ENCODE measurements around the gene ISM2. TPM values are rescaled to one million over a fixed set of nuclear protein-coding genes. Genes with fewer than 3 reads are reported as not detected.

The ISM2 gene
- total and polyA plus RNA-seq, 8 donors: 0.23 to 0.37 TPM; not detected in 6

GRCh38 chr14:77457115-77457521 lies 41.5 kb downstream of the ISM2 start:
- H3K27me3 ChIP-seq: no peaks in the 10 kb centered on the region
- 0 to 1% (median 0%) methylated on average over 15 to 18 of the region's 18 CpGs for WGBS, 5 donors
- H3K4me3 ChIP-seq: peak overlapping the region; percentile 87 to 98 (median 98)
- H3K4me1 ChIP-seq: peaks cover 13 to 49% (median 35%) of the 10 kb centered on the region in 4 donors
- no peak for DNase-seq
- H3K27ac ChIP-seq: peak overlapping the region; percentile 79 to 96 (median 93)
- TF ChIP-seq, protein P1, sequence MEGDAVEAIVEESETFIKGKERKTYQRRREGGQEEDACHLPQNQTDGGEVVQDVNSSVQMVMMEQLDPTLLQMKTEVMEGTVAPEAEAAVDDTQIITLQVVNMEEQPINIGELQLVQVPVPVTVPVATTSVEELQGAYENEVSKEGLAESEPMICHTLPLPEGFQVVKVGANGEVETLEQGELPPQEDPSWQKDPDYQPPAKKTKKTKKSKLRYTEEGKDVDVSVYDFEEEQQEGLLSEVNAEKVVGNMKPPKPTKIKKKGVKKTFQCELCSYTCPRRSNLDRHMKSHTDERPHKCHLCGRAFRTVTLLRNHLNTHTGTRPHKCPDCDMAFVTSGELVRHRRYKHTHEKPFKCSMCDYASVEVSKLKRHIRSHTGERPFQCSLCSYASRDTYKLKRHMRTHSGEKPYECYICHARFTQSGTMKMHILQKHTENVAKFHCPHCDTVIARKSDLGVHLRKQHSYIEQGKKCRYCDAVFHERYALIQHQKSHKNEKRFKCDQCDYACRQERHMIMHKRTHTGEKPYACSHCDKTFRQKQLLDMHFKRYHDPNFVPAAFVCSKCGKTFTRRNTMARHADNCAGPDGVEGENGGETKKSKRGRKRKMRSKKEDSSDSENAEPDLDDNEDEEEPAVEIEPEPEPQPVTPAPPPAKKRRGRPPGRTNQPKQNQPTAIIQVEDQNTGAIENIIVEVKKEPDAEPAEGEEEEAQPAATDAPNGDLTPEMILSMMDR (IDR thresholded peaks at IDR 0.05): no peak
- TF ChIP-seq POLR2AphosphoS5 (IDR thresholded peaks at IDR 0.05) (no peak), POLR2A (IDR thresholded peaks at IDR 0.05) (no peak), EP300 (IDR thresholded peaks at IDR 0.05) (no peak)
- H3K9me3 ChIP-seq: no peaks in the 10 kb centered on the region
- peaks cover 34 to 46% (median 43%) of the 10 kb centered on the region in 4 donors for H3K36me3 ChIP-seq
- intact Hi-C loops (cut with DNase I; ENCODE audit: low total_unique reads): loop anchor here (10.0 kb wide), 2 partner anchors 88 to 132 kb away; partner anchors contain the start of genes GSTZ1 and POMT2

DNA sequence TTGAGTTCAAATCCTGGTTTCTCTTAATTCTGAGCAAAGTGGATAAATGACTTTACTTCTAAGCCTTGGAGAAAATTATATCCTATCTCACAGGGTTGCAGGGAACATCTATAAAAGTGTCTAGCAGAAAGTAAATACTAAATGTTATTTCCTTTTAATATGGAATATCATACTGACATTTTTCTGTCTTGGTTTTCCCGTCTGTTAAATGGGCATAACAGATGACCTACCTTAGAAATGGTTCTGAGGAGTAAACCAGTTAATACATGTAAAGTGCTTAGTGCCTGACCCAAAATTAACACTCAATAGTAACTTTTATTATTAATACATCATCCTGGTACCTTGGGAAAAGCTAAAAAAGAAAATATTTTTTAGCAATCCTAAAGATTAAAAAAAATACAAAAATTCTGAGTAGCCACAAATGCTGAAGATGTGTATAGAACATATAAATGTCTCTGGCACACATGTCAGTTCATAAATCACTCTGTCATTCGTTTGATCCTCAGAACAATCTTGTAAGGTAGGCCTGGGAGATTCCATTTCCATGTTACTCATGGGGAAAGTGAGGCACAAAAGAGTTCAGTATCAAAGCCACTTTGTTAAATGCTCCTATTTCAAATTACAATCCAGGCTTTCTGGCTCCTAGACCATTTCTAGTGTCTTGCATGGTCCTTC lies 42.5 kb downstream of the ISM2 start:
- 71 to 78% (median 72%) methylated on average over 2 of the region's 2 CpGs for WGBS, 5 donors
- Histone ChIP-seq H3K4me3 (peak overlapping the region in 2 of 4 donors; percentile 97 to 98), H3K36me3 (peaks cover 32 to 46% (median 43%) of the 10 kb centered on the region in 4 donors), H3K9me3 (no peaks in the 10 kb centered on the region), H3K27ac (no peak overlapping the region), H3K4me1 (peaks cover 13 to 44% (median 35%) of the 10 kb centered on the region in 4 donors), H3K27me3 (no peaks in the 10 kb centered on the region)
- intact Hi-C loops (cut with DNase I; ENCODE audit: low total_unique reads): loop anchor here (10.0 kb wide), 2 partner anchors 89 to 131 kb away; partner anchors contain the start of genes GSTZ1 and POMT2
- DNase-seq: no peak
- TF ChIP-seq, protein P1 (IDR thresholded peaks at IDR 0.05): no peak
- TF ChIP-seq POLR2AphosphoS5 (IDR thresholded peaks at IDR 0.05): no peak
- no peak for TF ChIP-seq POLR2A (IDR thresholded peaks at IDR 0.05)
- TF ChIP-seq EP300 (IDR thresholded peaks at IDR 0.05): no peak

- Histone ChIP-seq H3K4me1 (no peaks in the 10 kb centered on the region), H3K36me3 (peaks cover 39 to 99% (median 96%) of the 10 kb centered on the region in 4 donors), H3K4me3 (no peak overlapping the region), H3K27me3 (no peaks in the 10 kb centered on the region), H3K9me3 (no peaks in the 10 kb centered on the region), H3K27ac (no peak overlapping the region)
- WGBS, 5 donors: 94 to 99% (median 97%) methylated on average over 2 of the region's 2 CpGs
- TF ChIP-seq, protein P1 (IDR thresholded peaks at IDR 0.05): no peak
- TF ChIP-seq EP300 (IDR thresholded peaks at IDR 0.05) (no peak), POLR2AphosphoS5 (IDR thresholded peaks at IDR 0.05) (no peak), POLR2A (IDR thresholded peaks at IDR 0.05) (no peak)
- no peak for DNase-seq
- intact Hi-C loops (cut with DNase I; ENCODE audit: low total_unique reads): no loop called here
These were observed 56.4 kb downstream of the ISM2 start for GRCh38 chr14:77442196-77442595.

DNA sequence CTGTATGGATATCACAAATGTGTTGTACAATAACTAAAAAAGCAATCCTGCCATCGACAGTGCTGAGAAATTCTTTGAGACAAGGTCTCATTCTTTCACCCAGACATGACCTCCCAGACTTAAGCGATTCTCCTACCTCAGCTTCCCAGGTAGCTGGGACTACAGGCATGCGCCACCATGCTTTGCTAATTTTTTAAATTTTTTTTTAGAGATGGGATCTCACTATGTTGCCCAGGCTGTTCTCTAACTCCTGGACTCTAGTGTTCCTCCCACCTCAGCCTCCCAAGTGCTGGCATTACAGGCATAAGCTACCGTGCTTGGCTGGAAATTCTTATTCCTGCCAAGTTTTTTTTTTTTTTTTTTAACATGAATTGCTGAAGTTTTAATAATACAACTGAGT lies 58.8 kb downstream of the ISM2 start:
- TF ChIP-seq POLR2AphosphoS5 (IDR thresholded peaks at IDR 0.05) (no peak), EP300 (IDR thresholded peaks at IDR 0.05) (no peak), POLR2A (IDR thresholded peaks at IDR 0.05) (no peak)
- TF ChIP-seq, protein P1 (IDR thresholded peaks at IDR 0.05): no peak
- no peaks in the 10 kb centered on the region for H3K27me3 ChIP-seq

More for the DNA sequence above, 58.8 kb downstream of the ISM2 start:
- Histone ChIP-seq H3K4me1 (no peaks in the 10 kb centered on the region), H3K4me3 (no peak overlapping the region), H3K9me3 (no peaks in the 10 kb centered on the region), H3K27ac (no peak overlapping the region), H3K36me3 (peaks cover 38 to 99% (median 98%) of the 10 kb centered on the region in 4 donors)
- intact Hi-C loops (cut with DNase I; ENCODE audit: low total_unique reads): no loop called here
- no peak for DNase-seq
- WGBS, 5 donors: 94 to 96% (median 95%) methylated on average over 4 of the region's 4 CpGs

All from stomach (tissue), 9 donors.